Measurements from ENCODE around the gene KCNQ1. TPM values are rescaled to one million over a fixed set of nuclear protein-coding genes. Genes with fewer than 3 reads are reported as not detected.

KCNQ1 gene
- total RNA-seq, 3 donors from 2014 or later = 3.6 to 6.2 (median 5.1) TPM

- intact Hi-C loops (cut with DNase I; ENCODE audit: low total_unique reads) = loop anchor here (2.0 kb wide), 1 partner anchor 58 kb away; no protein-coding TSS in a partner anchor
- H3K4me3 ChIP-seq = no peak overlapping the region
- TF ChIP-seq CTCF (IDR thresholded peaks at IDR 0.05) (no peak), POLR2A (IDR thresholded peaks at IDR 0.05) (no peak), POLR2AphosphoS5 (IDR thresholded peaks at IDR 0.05) (no peak)
- H3K36me3 ChIP-seq = no peaks in the 10 kb centered on the region
- no peaks in the 10 kb centered on the region for H3K4me1 ChIP-seq
- H3K27me3 ChIP-seq = no peaks in the 10 kb centered on the region
- no peaks in the 10 kb centered on the region for H3K9me3 ChIP-seq
- H3K27ac ChIP-seq = no peak overlapping the region
- no peak for DNase-seq (ENCODE audit: low spot score in 2 of 2)
Observed at GRCh38 chr11:2468363-2469235, 23.8 kb downstream of the KCNQ1 start.

- no peak for DNase-seq (ENCODE audit: low spot score in 2 of 2)
- no peak for TF ChIP-seq POLR2AphosphoS5 (IDR thresholded peaks at IDR 0.05)
- no peak for TF ChIP-seq CTCF (IDR thresholded peaks at IDR 0.05)
- TF ChIP-seq POLR2A (IDR thresholded peaks at IDR 0.05) = no peak
Observed at GRCh38 chr11:2470495-2470894, 25.7 kb downstream of the KCNQ1 start.

GRCh38 chr11:2471048-2471803, 26.4 kb downstream of the KCNQ1 start:
- no peak for TF ChIP-seq POLR2AphosphoS5 (IDR thresholded peaks at IDR 0.05)
- no peak for TF ChIP-seq CTCF (IDR thresholded peaks at IDR 0.05)
- TF ChIP-seq POLR2A (IDR thresholded peaks at IDR 0.05) = no peak
- H3K9me3 ChIP-seq = no peaks in the 10 kb centered on the region
- intact Hi-C loops (cut with DNase I; ENCODE audit: low total_unique reads) = no loop called here
- no peaks in the 10 kb centered on the region for H3K27me3 ChIP-seq
- no peak overlapping the region for H3K4me3 ChIP-seq
- no peak overlapping the region for H3K27ac ChIP-seq
- no peak for DNase-seq (ENCODE audit: low spot score in 2 of 2)
- H3K4me1 ChIP-seq = no peaks in the 10 kb centered on the region
- H3K36me3 ChIP-seq = no peaks in the 10 kb centered on the region

More at GRCh38 chr11:2470495-2470894, 25.7 kb downstream of the KCNQ1 start:
- intact Hi-C loops (cut with DNase I; ENCODE audit: low total_unique reads) = no loop called here
- Histone ChIP-seq H3K27me3 (no peaks in the 10 kb centered on the region), H3K27ac (no peak overlapping the region), H3K4me1 (no peaks in the 10 kb centered on the region), H3K4me3 (no peak overlapping the region), H3K9me3 (no peaks in the 10 kb centered on the region), H3K36me3 (no peaks in the 10 kb centered on the region)

GRCh38 chr11:2471804-2472096, 26.9 kb downstream of the KCNQ1 start:
- no peaks in the 10 kb centered on the region for H3K4me1 ChIP-seq
- no peaks in the 10 kb centered on the region for H3K27me3 ChIP-seq
- H3K27ac ChIP-seq = no peak overlapping the region
- no peak overlapping the region for H3K4me3 ChIP-seq
- intact Hi-C loops (cut with DNase I; ENCODE audit: low total_unique reads) = no loop called here
- DNase-seq (ENCODE audit: low spot score in 2 of 2) = no peak
- TF ChIP-seq POLR2AphosphoS5 (IDR thresholded peaks at IDR 0.05) = no peak
- no peak for TF ChIP-seq CTCF (IDR thresholded peaks at IDR 0.05)
- no peak for TF ChIP-seq POLR2A (IDR thresholded peaks at IDR 0.05)
- no peaks in the 10 kb centered on the region for H3K9me3 ChIP-seq
- no peaks in the 10 kb centered on the region for H3K36me3 ChIP-seq
